Transverse colon (tissue), 4 donors: ENCODE results near the gene SORCS3. TPM values are rescaled to one million over a fixed set of nuclear protein-coding genes. Genes with fewer than 3 reads are reported as not detected.

Experiments used
- DNase-seq: peaks from one replicate; pipeline ENCODE4 v3.0.0-alpha.2; 2019
- H3K27ac ChIP-seq, 4 donors: fragments of 200-600 bp; sonication (generic); 2 replicates each; pipeline ENCODE4 v1.5.1; 2016 to 2018; ENCODE audit warnings: inconsistent platforms in 4 of 4
- H3K27me3 ChIP-seq: fragments of 200-600 bp; sonication (generic); 2 replicates; pipeline ENCODE4 v1.5.1; 2017; ENCODE audit warnings: inconsistent platforms
- H3K36me3 ChIP-seq, 4 donors: fragments of 200-600 bp; sonication (generic); 2 replicates each; pipeline ENCODE4 v1.5.1; 2017 to 2019; ENCODE audit warnings: inconsistent platforms in 4 of 4
- H3K4me1 ChIP-seq, 4 donors: fragments of 200-600 bp; sonication (generic); 2 replicates each; pipeline ENCODE4 v1.5.1; 2017 to 2020; ENCODE audit warnings: inconsistent platforms in 4 of 4
- H3K4me3 ChIP-seq, 4 donors: fragments of 200-600 bp; sonication (generic); 1 replicate in 1 of 4; 2 replicates in 3 of 4; pipeline versions ENCODE4 v1.5.1 to v1.6.1; 2017 to 2019; ENCODE audit warnings: inconsistent platforms in 4 of 4
- H3K9me3 ChIP-seq, 2 donors: fragments of 200-600 bp; sonication (generic); 2 replicates each; pipeline ENCODE4 v1.5.1; 2017 to 2019; ENCODE audit warnings: inconsistent platforms in 2 of 2
- EP300 ChIP-seq: sonication (generic); formaldehyde crosslinking; IDR thresholded peaks from one replicate; pipeline ENCODE4 v1.6.1; 2017; ENCODE audit warnings: antibody characterized with exemption, low read depth
- POLR2A ChIP-seq: fragments of 450-650 bp; IDR thresholded peaks from one replicate; pipeline ENCODE4 v1.6.1; 2016; ENCODE audit warnings: antibody characterized with exemption, mild to moderate bottlenecking, moderate library complexity
- POLR2AphosphoS5 ChIP-seq, 3 donors: sonication (generic); formaldehyde crosslinking; IDR thresholded peaks; one replicate each; pipeline ENCODE4 v1.6.1; 2016; ENCODE audit warnings: antibody characterized with exemption in 3 of 3
- WGBS, 2 donors: methylation state at CpG; one replicate each; pipeline ENCODE4 v1.1.5; 2018; ENCODE audit warnings: low coverage in 1 of 2; 5-methylcytosine and 5-hydroxymethylcytosine counted together
- in situ Hi-C, 4 donors: fragments of 200-750 bp; cut with MboI; loops; one replicate each; pipeline versions ENCODE4 v1.15.0 to v1.15.1; 2017; ENCODE audit warnings: low sequenced_read_pairs in 3 of 4, low pct_ligation_motif_present in 1 of 4, low pct_unique_long_range_greater_than_20kb in 1 of 4
- intact Hi-C: fragments of 100-400 bp; cut with DNase I; formaldehyde crosslinking; loops from one replicate; pipeline ENCODE4 v1.15.1; 2023; ENCODE audit warnings: low total_unique reads
- total RNA-seq, 4 donors: library from RNA; depleted of rRNA; stranded (reverse); fragments of >200 nt; gene quantifications; one replicate each; pipeline ENCODE4 v1.1.0, GENCODE V29; 2016
- TF ChIP-seq, protein P1 (sequence below), 5 experiments: fragments of 200-600 bp in 3 of 5; fragments of 450-650 bp in 2 of 5; sonication (generic) in 3 of 5; IDR thresholded peaks; 1 replicate in 2 of 5; 2 replicates in 3 of 5; pipeline ENCODE4 v1.5.1; 2016 to 2017; ENCODE audit warnings: antibody characterized with exemption in 5 of 5, inconsistent platforms in 3 of 5, mild to moderate bottlenecking in 2 of 5, moderate library complexity in 1 of 5

Gene SORCS3
- total RNA-seq, 4 donors from 2014 or later: 0.14 to 0.32 TPM; not detected in 2

GRCh38 chr10:104895541-104895940 lies 254.5 kb downstream of the SORCS3 start:
- H3K4me1 ChIP-seq: no peaks in the 10 kb centered on the region
- 40 to 43% methylated on average over 1 of the region's 1 CpG for WGBS, 2 donors
- no peaks in the 10 kb centered on the region for H3K36me3 ChIP-seq
- no peak for DNase-seq
- intact Hi-C loops (no loop called here), in situ Hi-C loops (no loop called here)
- H3K27ac ChIP-seq: no peak overlapping the region
- TF ChIP-seq POLR2AphosphoS5 (IDR thresholded peaks at IDR 0.05) (no peak), EP300 (no peak), POLR2A (no peak)
- TF ChIP-seq, protein P1, sequence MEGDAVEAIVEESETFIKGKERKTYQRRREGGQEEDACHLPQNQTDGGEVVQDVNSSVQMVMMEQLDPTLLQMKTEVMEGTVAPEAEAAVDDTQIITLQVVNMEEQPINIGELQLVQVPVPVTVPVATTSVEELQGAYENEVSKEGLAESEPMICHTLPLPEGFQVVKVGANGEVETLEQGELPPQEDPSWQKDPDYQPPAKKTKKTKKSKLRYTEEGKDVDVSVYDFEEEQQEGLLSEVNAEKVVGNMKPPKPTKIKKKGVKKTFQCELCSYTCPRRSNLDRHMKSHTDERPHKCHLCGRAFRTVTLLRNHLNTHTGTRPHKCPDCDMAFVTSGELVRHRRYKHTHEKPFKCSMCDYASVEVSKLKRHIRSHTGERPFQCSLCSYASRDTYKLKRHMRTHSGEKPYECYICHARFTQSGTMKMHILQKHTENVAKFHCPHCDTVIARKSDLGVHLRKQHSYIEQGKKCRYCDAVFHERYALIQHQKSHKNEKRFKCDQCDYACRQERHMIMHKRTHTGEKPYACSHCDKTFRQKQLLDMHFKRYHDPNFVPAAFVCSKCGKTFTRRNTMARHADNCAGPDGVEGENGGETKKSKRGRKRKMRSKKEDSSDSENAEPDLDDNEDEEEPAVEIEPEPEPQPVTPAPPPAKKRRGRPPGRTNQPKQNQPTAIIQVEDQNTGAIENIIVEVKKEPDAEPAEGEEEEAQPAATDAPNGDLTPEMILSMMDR (IDR thresholded peaks at IDR 0.05): no peak
- no peaks in the 10 kb centered on the region for H3K27me3 ChIP-seq
- no peaks in the 10 kb centered on the region for H3K9me3 ChIP-seq
- no peak overlapping the region for H3K4me3 ChIP-seq

DNA sequence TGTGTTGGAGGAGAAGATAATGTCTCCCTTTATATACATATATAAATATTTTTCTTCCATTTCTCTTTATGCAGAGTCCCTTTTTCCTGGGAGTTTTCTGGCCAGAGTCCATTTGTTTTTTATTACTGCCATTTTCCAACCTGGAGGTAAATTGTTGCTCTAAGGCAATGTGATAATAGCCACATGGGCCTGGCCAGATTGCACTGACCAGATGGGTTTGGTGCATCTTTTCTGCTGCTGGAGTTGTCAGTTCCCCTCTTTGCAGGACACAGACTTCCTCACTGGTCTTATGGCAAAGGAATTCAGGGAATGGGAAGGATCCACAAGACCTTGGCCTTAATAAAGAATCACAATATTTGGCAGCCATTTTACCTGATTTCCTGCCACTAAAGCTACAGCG lies 254.9 kb downstream of the SORCS3 start:
- no peak overlapping the region for H3K27ac ChIP-seq
- intact Hi-C loops: no loop called here
- no peaks in the 10 kb centered on the region for H3K27me3 ChIP-seq
- in situ Hi-C loops: no loop called here
- 73% methylated on average over 1 of the region's 1 CpG; no CpG with 5 or more reads in 1 of the 2 donors for WGBS, 2 donors
- no peak overlapping the region for H3K4me3 ChIP-seq
- no peak for DNase-seq
- H3K4me1 ChIP-seq: no peaks in the 10 kb centered on the region
- no peaks in the 10 kb centered on the region for H3K9me3 ChIP-seq
- TF ChIP-seq POLR2AphosphoS5 (IDR thresholded peaks at IDR 0.05): no peak
- TF ChIP-seq EP300: no peak
- TF ChIP-seq, protein P1 (IDR thresholded peaks at IDR 0.05): no peak
- TF ChIP-seq POLR2A: no peak
- no peaks in the 10 kb centered on the region for H3K36me3 ChIP-seq

DNA sequence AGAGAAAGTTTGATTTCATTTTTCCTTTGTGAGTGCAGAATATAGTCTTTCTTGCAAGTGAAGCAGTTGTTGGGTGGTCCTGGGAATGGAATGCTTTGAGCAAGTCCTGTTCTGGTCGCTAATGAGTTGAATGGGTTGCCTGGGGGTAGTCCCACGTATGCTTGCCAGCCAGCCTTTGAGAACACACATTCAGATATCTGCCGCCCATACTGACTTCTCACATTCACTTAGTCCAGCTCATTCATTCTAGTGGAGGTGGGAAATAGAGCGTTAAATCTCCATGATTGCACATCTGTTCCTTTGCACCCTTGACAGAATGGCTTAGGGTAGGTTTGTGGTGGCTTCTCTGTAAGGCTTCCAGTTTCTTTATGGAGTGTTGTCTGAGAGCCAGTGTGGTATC lies 256.6 kb downstream of the SORCS3 start:
- 76% methylated on average over 4 of the region's 4 CpGs; no CpG with 5 or more reads in 1 of the 2 donors for WGBS, 2 donors
- Histone ChIP-seq H3K4me1 (no peaks in the 10 kb centered on the region), H3K4me3 (no peak overlapping the region), H3K27me3 (no peaks in the 10 kb centered on the region), H3K27ac (no peak overlapping the region), H3K36me3 (no peaks in the 10 kb centered on the region), H3K9me3 (no peaks in the 10 kb centered on the region)
- in situ Hi-C loops: no loop called here
- DNase-seq: no peak
- TF ChIP-seq POLR2A: no peak
- TF ChIP-seq, protein P1 (IDR thresholded peaks at IDR 0.05): no peak
- no peak for TF ChIP-seq EP300
- TF ChIP-seq POLR2AphosphoS5 (IDR thresholded peaks at IDR 0.05): no peak
- intact Hi-C loops: no loop called here

DNA sequence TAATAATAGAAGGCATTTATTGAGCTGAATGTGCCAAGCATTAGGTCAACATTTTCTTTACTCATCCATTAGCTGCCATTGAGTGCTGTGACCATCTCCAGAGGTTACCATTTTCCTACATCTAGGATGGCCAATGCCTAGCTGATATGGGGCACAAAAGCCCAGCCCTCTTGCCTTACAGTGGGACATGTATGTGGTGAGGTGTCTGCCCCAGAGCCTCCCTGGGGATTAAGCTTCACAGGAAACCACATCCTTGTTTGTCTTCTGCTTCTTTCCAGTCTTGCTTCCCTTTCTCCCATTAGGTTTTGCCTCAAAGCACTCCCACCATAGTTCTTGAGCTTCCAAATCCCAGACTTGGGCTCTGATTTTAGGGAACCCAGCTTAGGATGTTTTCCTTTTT lies 258.7 kb downstream of the SORCS3 start:
- H3K27me3 ChIP-seq: no peaks in the 10 kb centered on the region
- no peak overlapping the region for H3K4me3 ChIP-seq
- no peaks in the 10 kb centered on the region for H3K9me3 ChIP-seq
- intact Hi-C loops: no loop called here
- no peak for DNase-seq
- H3K4me1 ChIP-seq: no peaks in the 10 kb centered on the region
- in situ Hi-C loops: no loop called here
- no peak overlapping the region for H3K27ac ChIP-seq
- no peaks in the 10 kb centered on the region for H3K36me3 ChIP-seq
- TF ChIP-seq POLR2A (no peak), POLR2AphosphoS5 (IDR thresholded peaks at IDR 0.05) (no peak), EP300 (no peak)
- TF ChIP-seq, protein P1 (IDR thresholded peaks at IDR 0.05): no peak
